Astrocyte (in vitro differentiated cells and primary cell): ENCODE results near the gene FHL1. TPM values are rescaled to one million over a fixed set of nuclear protein-coding genes. Genes with fewer than 3 reads are reported as not detected.

Experiments
- DNase-seq: peaks from one replicate; pipeline ENCODE4 v3.0.0-alpha.2; 2010; ENCODE audit warnings: low read depth
- FAIRE-seq: peaks from 2 replicates; lab custom pipeline; 2011; peaks lifted over from hg19 to GRCh38; lab: Jason Lieb, UNC
- H2AFZ ChIP-seq: 2 replicates; pipeline ENCODE4 v1.6.0; 2012; ENCODE audit warnings: low read depth, low read length, inconsistent platforms
- H3K27ac ChIP-seq: 2 replicates; pipeline ENCODE4 v1.5.1; 2011; ENCODE audit warnings: low read depth, low read length, inconsistent platforms
- H3K27me3 ChIP-seq: 2 replicates; pipeline ENCODE4 v1.6.0; 2011; ENCODE audit warnings: low read length, inconsistent platforms; ENCODE audit not compliant: insufficient read depth
- H3K36me3 ChIP-seq: 2 replicates; pipeline ENCODE4 v1.5.1; 2011; ENCODE audit warnings: low read length, inconsistent platforms; ENCODE audit not compliant: insufficient read depth
- H3K4me1 ChIP-seq: 2 replicates; pipeline ENCODE4 v1.5.1; 2011; ENCODE audit warnings: low read length, inconsistent platforms; ENCODE audit not compliant: insufficient read depth
- H3K4me2 ChIP-seq: 2 replicates; pipeline ENCODE4 v1.6.0; 2012; ENCODE audit warnings: low read length, inconsistent platforms
- H3K4me3 ChIP-seq: 2 replicates; pipeline ENCODE4 v1.5.1; 2011; ENCODE audit warnings: low read depth, mild to moderate bottlenecking, low read length, inconsistent platforms; ENCODE audit not compliant: insufficient read depth
- H3K79me2 ChIP-seq: 2 replicates; pipeline ENCODE4 v1.6.0; 2012; ENCODE audit warnings: mild to moderate bottlenecking, low read length, inconsistent platforms; ENCODE audit not compliant: insufficient read depth
- H3K9ac ChIP-seq: 2 replicates; pipeline ENCODE4 v1.6.0; 2012; ENCODE audit warnings: mild to moderate bottlenecking, low read length, inconsistent platforms
- H3K9me3 ChIP-seq: 2 replicates; pipeline ENCODE4 v1.5.1; 2012; ENCODE audit warnings: low read depth, mild to moderate bottlenecking, low read length, inconsistent platforms; ENCODE audit not compliant: insufficient read depth
- H4K20me1 ChIP-seq: 2 replicates; pipeline ENCODE4 v1.6.0; 2012; ENCODE audit warnings: low read length, inconsistent platforms; ENCODE audit not compliant: insufficient read depth
- H3K27ac Mint-ChIP-seq: one replicate; pipeline ENCODE4 v1.8.0; 2021; ENCODE audit warnings: mild to moderate bottlenecking, mixed read lengths; ENCODE audit not compliant: unreplicated experiment
- H3K27me3 Mint-ChIP-seq: one replicate; pipeline ENCODE4 v1.8.0; 2021; ENCODE audit warnings: low read depth, mixed read lengths; ENCODE audit not compliant: unreplicated experiment
- H3K36me3 Mint-ChIP-seq: one replicate; pipeline ENCODE4 v1.8.0; 2021; ENCODE audit warnings: low read depth, mixed read lengths; ENCODE audit not compliant: unreplicated experiment
- H3K4me1 Mint-ChIP-seq: one replicate; pipeline ENCODE4 v1.8.0; 2021; ENCODE audit warnings: low read depth, mixed read lengths; ENCODE audit not compliant: unreplicated experiment
- H3K4me3 Mint-ChIP-seq: one replicate; pipeline ENCODE4 v1.8.0; 2021; ENCODE audit warnings: mild to moderate bottlenecking, moderate library complexity, mixed read lengths; ENCODE audit not compliant: unreplicated experiment
- H3K9me3 Mint-ChIP-seq: one replicate; pipeline ENCODE4 v1.8.0; 2021; ENCODE audit warnings: mild to moderate bottlenecking, mixed read lengths; ENCODE audit not compliant: unreplicated experiment
- EZH2 ChIP-seq: IDR thresholded peaks from 2 replicates; pipeline ENCODE4 v1.6.1; 2012; ENCODE audit warnings: mild to moderate bottlenecking, low read length, inconsistent platforms; ENCODE audit not compliant: insufficient read depth
- total RNA-seq: library from RNA; stranded (reverse); gene quantifications from 2 replicates; pipeline ENCODE4 v1.2.1, GENCODE V29; 2021
- TF ChIP-seq, protein P1 (sequence below): IDR thresholded peaks from 2 replicates; pipeline ENCODE4 v1.5.1; 2011; ENCODE audit warnings: low read depth, mild to moderate bottlenecking, inconsistent platforms, low read length, moderate library complexity; ENCODE audit not compliant: insufficient read depth

FHL1 gene
- total RNA-seq, 1 donor from 2014 or later: 115 TPM

DNA sequence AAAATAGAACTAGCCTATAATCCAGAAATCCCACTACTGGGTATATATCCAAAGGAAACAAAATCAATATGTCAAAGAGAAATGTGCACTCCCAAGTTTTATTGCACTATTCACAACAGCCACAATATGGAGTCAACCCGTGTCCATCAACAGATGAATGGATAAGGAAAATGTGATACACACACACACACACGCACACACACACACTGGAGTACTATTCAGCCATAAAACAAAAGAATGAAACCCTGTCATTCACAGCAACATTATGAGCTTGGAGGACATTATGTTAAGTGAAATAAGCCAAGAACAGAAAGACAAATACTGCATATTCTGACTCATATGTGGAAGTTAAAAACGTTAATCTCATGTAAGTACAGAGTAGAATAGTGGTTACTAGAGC is 5.8 kb upstream of the FHL1 start:
- Histone ChIP-seq H3K9me3 (no peaks in the 10 kb centered on the region), H3K79me2 (no peaks in the 10 kb centered on the region), H3K27me3 (no peaks in the 10 kb centered on the region), H3K9ac (no peak overlapping the region), H3K4me2 (no peak overlapping the region), H3K36me3 (no peaks in the 10 kb centered on the region), H3K27ac (no peak overlapping the region), H2AFZ (no peak overlapping the region), H3K4me3 (no peak overlapping the region), H3K4me1 (peaks cover 4% of the 10 kb centered on the region), H4K20me1 (no peaks in the 10 kb centered on the region)
- no peak for DNase-seq
- TF ChIP-seq, protein P1, sequence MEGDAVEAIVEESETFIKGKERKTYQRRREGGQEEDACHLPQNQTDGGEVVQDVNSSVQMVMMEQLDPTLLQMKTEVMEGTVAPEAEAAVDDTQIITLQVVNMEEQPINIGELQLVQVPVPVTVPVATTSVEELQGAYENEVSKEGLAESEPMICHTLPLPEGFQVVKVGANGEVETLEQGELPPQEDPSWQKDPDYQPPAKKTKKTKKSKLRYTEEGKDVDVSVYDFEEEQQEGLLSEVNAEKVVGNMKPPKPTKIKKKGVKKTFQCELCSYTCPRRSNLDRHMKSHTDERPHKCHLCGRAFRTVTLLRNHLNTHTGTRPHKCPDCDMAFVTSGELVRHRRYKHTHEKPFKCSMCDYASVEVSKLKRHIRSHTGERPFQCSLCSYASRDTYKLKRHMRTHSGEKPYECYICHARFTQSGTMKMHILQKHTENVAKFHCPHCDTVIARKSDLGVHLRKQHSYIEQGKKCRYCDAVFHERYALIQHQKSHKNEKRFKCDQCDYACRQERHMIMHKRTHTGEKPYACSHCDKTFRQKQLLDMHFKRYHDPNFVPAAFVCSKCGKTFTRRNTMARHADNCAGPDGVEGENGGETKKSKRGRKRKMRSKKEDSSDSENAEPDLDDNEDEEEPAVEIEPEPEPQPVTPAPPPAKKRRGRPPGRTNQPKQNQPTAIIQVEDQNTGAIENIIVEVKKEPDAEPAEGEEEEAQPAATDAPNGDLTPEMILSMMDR: no peak
- no peak for TF ChIP-seq EZH2
- FAIRE-seq: peak; percentile 59
- H3K9me3 Mint-ChIP-seq: peaks cover 8% of the 10 kb centered on the region
- H3K36me3 Mint-ChIP-seq: no peaks in the 10 kb centered on the region
- peaks cover 8% of the 10 kb centered on the region for H3K27me3 Mint-ChIP-seq
- no peak overlapping the region for H3K4me3 Mint-ChIP-seq
- no peaks in the 10 kb centered on the region for H3K4me1 Mint-ChIP-seq
- no peak overlapping the region for H3K27ac Mint-ChIP-seq

DNA sequence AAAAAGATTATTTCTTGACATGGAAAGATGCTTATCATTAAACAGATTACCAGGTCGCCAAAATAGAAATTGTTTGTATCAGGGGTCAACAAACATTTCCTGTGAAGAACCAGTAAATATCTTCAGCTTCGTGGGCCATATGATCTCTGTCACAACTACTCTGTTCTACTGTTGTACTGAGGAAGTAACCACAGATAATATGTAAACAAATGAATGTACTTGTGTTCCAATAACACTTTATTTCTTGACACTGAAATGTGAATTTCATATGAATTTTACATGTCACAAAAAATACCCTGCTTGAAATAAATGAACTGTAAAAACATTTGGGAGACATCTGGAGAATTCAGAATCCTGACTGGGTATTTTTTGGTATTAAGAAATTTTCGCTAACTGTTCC is 4.7 kb upstream of the FHL1 start:
- Histone ChIP-seq H3K27ac (no peak overlapping the region), H4K20me1 (no peaks in the 10 kb centered on the region), H3K9me3 (no peaks in the 10 kb centered on the region), H3K4me3 (no peak overlapping the region), H3K27me3 (no peaks in the 10 kb centered on the region), H3K4me1 (peaks cover 4% of the 10 kb centered on the region), H3K79me2 (no peaks in the 10 kb centered on the region), H3K36me3 (no peaks in the 10 kb centered on the region), H3K9ac (no peak overlapping the region), H2AFZ (no peak overlapping the region), H3K4me2 (no peak overlapping the region)
- FAIRE-seq (peak; percentile 97), DNase-seq (no peak)
- TF ChIP-seq EZH2: no peak
- TF ChIP-seq, protein P1: no peak
- Mint-ChIP-seq H3K4me1 (no peaks in the 10 kb centered on the region), H3K9me3 (peaks cover 8% of the 10 kb centered on the region), H3K36me3 (no peaks in the 10 kb centered on the region), H3K4me3 (no peak overlapping the region), H3K27me3 (peaks cover 8% of the 10 kb centered on the region), H3K27ac (no peak overlapping the region)

DNA sequence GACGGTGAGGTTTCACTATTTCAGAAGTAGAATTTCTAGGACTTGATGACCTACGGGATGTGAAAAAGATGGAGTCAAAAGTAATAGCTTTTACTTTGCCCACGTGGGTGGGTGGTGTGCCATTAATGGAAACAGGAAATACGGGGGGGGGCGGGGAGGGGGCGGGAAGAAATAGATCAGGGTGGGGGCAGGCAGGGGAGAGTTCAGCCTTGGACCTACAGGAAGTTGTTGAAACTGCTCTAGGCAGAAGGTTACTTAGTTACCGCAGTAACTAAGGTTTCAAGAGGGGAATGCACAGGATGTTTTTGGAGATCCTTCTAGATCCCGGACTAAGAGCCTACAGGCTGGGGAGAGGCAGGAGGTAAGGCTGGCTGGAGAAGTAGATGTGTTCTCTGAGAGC is 3.6 kb upstream of the FHL1 start:
- no peak overlapping the region for H3K4me3 Mint-ChIP-seq

More for the DNA sequence above, 3.6 kb upstream of the FHL1 start:
- peaks cover 4% of the 10 kb centered on the region for H3K4me1 ChIP-seq
- H3K27me3 ChIP-seq: no peaks in the 10 kb centered on the region
- H3K27me3 Mint-ChIP-seq: peaks cover 8% of the 10 kb centered on the region
- H3K9ac ChIP-seq: no peak overlapping the region
- DNase-seq: no peak
- H3K4me1 Mint-ChIP-seq: no peaks in the 10 kb centered on the region
- H2AFZ ChIP-seq: no peak overlapping the region
- no peak overlapping the region for H3K27ac ChIP-seq
- TF ChIP-seq EZH2: no peak
- TF ChIP-seq, protein P1: no peak
- peaks cover 8% of the 10 kb centered on the region for H3K9me3 Mint-ChIP-seq
- no peaks in the 10 kb centered on the region for H3K9me3 ChIP-seq
- peak; percentile 20 for FAIRE-seq
- H4K20me1 ChIP-seq: no peaks in the 10 kb centered on the region
- H3K36me3 ChIP-seq: no peaks in the 10 kb centered on the region
- no peak overlapping the region for H3K27ac Mint-ChIP-seq
- peaks cover 5% of the 10 kb centered on the region for H3K79me2 ChIP-seq
- no peak overlapping the region for H3K4me2 ChIP-seq
- no peaks in the 10 kb centered on the region for H3K36me3 Mint-ChIP-seq
- H3K4me3 ChIP-seq: no peak overlapping the region
